Endothelial cell of umbilical vein (primary cell): ENCODE results near the gene HOXB5. TPM values are rescaled to one million over a fixed set of nuclear protein-coding genes. Genes with fewer than 3 reads are reported as not detected.

ENCODE experiments used
- BruUV-seq: library from RNA; stranded (reverse); fragments of 400-500 nt; replicated peaks from 2 replicates; lab custom pipeline; 2021; lab: Mats Ljungman, UMichigan
- CTCF ChIA-PET: fragments of 300-600, 350-600 bp; sonication (Branson Sonifier 250); formaldehyde crosslinking; loops from one replicate; lab custom pipeline; 2021; ENCODE audit warnings: antibody characterized with exemption, inconsistent platforms; lab: Charles Lee
- POLR2A ChIA-PET: fragments of 300-600, 350-600 bp; sonication (Branson Sonifier 250); formaldehyde crosslinking; loops from one replicate; lab custom pipeline; 2021; ENCODE audit warnings: antibody characterized with exemption, inconsistent platforms; lab: Charles Lee
- DNase-seq: peaks from one replicate; pipeline ENCODE4 v3.0.0-alpha.2; 2011; ENCODE audit warnings: low read depth, low spot score
- FAIRE-seq: peaks from 2 replicates; lab custom pipeline; 2011; peaks lifted over from hg19 to GRCh38; lab: Jason Lieb, UNC
- H2AFZ ChIP-seq: 2 replicates; pipeline ENCODE4 v1.6.0; 2012; ENCODE audit warnings: low read depth, low read length, control low read depth, inconsistent platforms
- H3K27ac ChIP-seq: 2 replicates; pipeline ENCODE4 v1.5.1; 2011; ENCODE audit warnings: low read depth, mild to moderate bottlenecking, control low read depth, low read length, moderate library complexity; ENCODE audit not compliant: insufficient read depth
- H3K27me3 ChIP-seq, 2 experiments: 2 replicates each; pipeline versions ENCODE4 v1.6.0 to v1.6.1; 2011; ENCODE audit warnings: low read length in 2 of 2, mixed read lengths in 1 of 2; ENCODE audit not compliant: control insufficient read depth in 2 of 2, insufficient read depth in 2 of 2
- H3K36me3 ChIP-seq, 2 experiments: 2 replicates in 1 of 2; 3 replicates in 1 of 2; pipeline ENCODE4 v1.5.1; 2011; ENCODE audit warnings: low read length in 2 of 2, mild to moderate bottlenecking in 1 of 2, moderate library complexity in 1 of 2; ENCODE audit not compliant: control insufficient read depth in 2 of 2, insufficient read depth in 2 of 2; ENCODE audit errors: extremely low read depth in 1 of 2
- H3K4me1 ChIP-seq: 3 replicates; pipeline ENCODE4 v1.5.1; 2011; ENCODE audit warnings: mild to moderate bottlenecking, low read length; ENCODE audit not compliant: control insufficient read depth, insufficient read depth; ENCODE audit errors: extremely low read depth
- H3K4me2 ChIP-seq: 2 replicates; pipeline ENCODE4 v1.6.1; 2011; ENCODE audit warnings: low read length, control low read depth, mixed read lengths; ENCODE audit not compliant: insufficient read depth
- H3K4me3 ChIP-seq, 3 experiments: fragments of 200-600 bp in 1 of 3; sonication (generic), shearing (Covaris generic) in 1 of 3; replicated peaks in 1 of 3; 2 replicates each; pipeline ENCODE4 v1.5.1; 2011 to 2016; ENCODE audit warnings: control low read depth in 3 of 3, low read length in 3 of 3, mild to moderate bottlenecking in 2 of 3, inconsistent platforms in 1 of 3, low read depth in 1 of 3, moderate library complexity in 1 of 3; ENCODE audit not compliant: insufficient read depth in 1 of 3
- H3K79me2 ChIP-seq: 2 replicates; pipeline ENCODE4 v1.6.0; 2012; ENCODE audit warnings: low read length, inconsistent platforms; ENCODE audit not compliant: control insufficient read depth, insufficient read depth
- H3K9ac ChIP-seq: replicated peaks from 2 replicates; pipeline ENCODE3; 2011; ENCODE audit warnings: low read length, control low read depth; ENCODE audit not compliant: insufficient read depth; ENCODE audit errors: extremely low read depth
- H3K9me1 ChIP-seq: replicated peaks from 3 replicates; pipeline ENCODE4 v1.6.0; 2011; ENCODE audit warnings: mild to moderate bottlenecking, low read length; ENCODE audit not compliant: control insufficient read depth, insufficient read depth; ENCODE audit errors: extremely low read depth
- H3K9me3 ChIP-seq: replicated peaks from 2 replicates; pipeline ENCODE4 v1.5.1; 2012; ENCODE audit warnings: low read length, inconsistent platforms; ENCODE audit not compliant: control insufficient read depth, insufficient read depth
- H4K20me1 ChIP-seq: replicated peaks from 2 replicates; pipeline ENCODE3; 2011; ENCODE audit warnings: mild to moderate bottlenecking, low read length; ENCODE audit not compliant: control insufficient read depth, insufficient read depth; ENCODE audit errors: extremely low read depth
- CTCF ChIP-seq, 2 donors: IDR thresholded peaks; 1 replicate in 1 of 2; 2 replicates in 1 of 2; pipeline ENCODE4 v1.5.1; 2011; ENCODE audit warnings: low read length in 2 of 2, mild to moderate bottlenecking in 2 of 2, moderate library complexity in 2 of 2, control low read depth in 1 of 2, inconsistent platforms in 1 of 2, low read depth in 1 of 2; ENCODE audit not compliant: insufficient read depth in 1 of 2; ENCODE audit errors: extremely low read depth in 1 of 2
- EZH2 ChIP-seq: IDR thresholded peaks from 2 replicates; pipeline ENCODE4 v1.6.1; 2012; ENCODE audit warnings: borderline replicate concordance, low read depth, mild to moderate bottlenecking, moderate library complexity, low read length, inconsistent platforms; ENCODE audit not compliant: severe bottlenecking
- FOS ChIP-seq: IDR thresholded peaks from 2 replicates; pipeline ENCODE4 v1.6.1; 2011; ENCODE audit warnings: mild to moderate bottlenecking, low read length, moderate library complexity, borderline replicate concordance; ENCODE audit not compliant: insufficient read depth
- GATA2 ChIP-seq: IDR thresholded peaks from 2 replicates; pipeline ENCODE4 v1.7.0; 2011; ENCODE audit warnings: low read depth, mild to moderate bottlenecking, moderate library complexity, mixed read lengths, low read length; ENCODE audit not compliant: insufficient read length, insufficient read depth
- JUN ChIP-seq: IDR thresholded peaks from 2 replicates; pipeline ENCODE4 v1.6.1; 2011; ENCODE audit warnings: borderline replicate concordance, low read depth; ENCODE audit not compliant: insufficient read length, insufficient read depth
- MAX ChIP-seq: IDR thresholded peaks from 2 replicates; pipeline ENCODE4 v1.6.1; 2011; ENCODE audit not compliant: insufficient read depth, insufficient read length
- MYC ChIP-seq: IDR thresholded peaks from one replicate; pipeline ENCODE4 v1.6.1; 2011; ENCODE audit warnings: mild to moderate bottlenecking, low read depth, low read length
- POLR2A ChIP-seq: IDR thresholded peaks from 2 replicates; pipeline ENCODE4 v1.6.1; 2012; ENCODE audit warnings: low read depth, mild to moderate bottlenecking, control low read depth, low read length
- POLR2AphosphoS5 ChIP-seq: IDR thresholded peaks from 2 replicates; pipeline ENCODE4 v1.6.1; 2012; ENCODE audit warnings: low read depth, mild to moderate bottlenecking, control low read depth, low read length, moderate library complexity; ENCODE audit not compliant: insufficient read depth
- dilution Hi-C: fragments of 300-500 bp; cut with MboI; formaldehyde crosslinking; loops from one replicate; pipeline ENCODE4 v1.15.0; 2019; ENCODE audit warnings: low sequenced_read_pairs; ENCODE audit not compliant: extremely low pct_ligation_motif_present
- intact Hi-C: fragments of 100-400 bp; cut with micrococcal nuclease; formaldehyde crosslinking; loops from one replicate; pipeline ENCODE4 v1.10.0; 2022
- polyA plus RNA-seq, 4 experiments: library from polyadenylated mRNA; depleted of rRNA in 3 of 4; stranded (reverse) in 3 of 4; unstranded in 1 of 4; fragments of >200 nt; gene quantifications; 2 replicates each; pipeline versions ENCODE4 v1.2.1 to v1.2.3, GENCODE V29; 2011 to 2012; ENCODE audit warnings: missing spikeins in 1 of 4
- total RNA-seq: library from RNA; stranded (reverse); gene quantifications from 2 replicates; pipeline ENCODE4 v1.2.3, GENCODE V29; 2021

The HOXB5 gene
- total and polyA plus RNA-seq, 2 donors (not counting 3 experiments of a cell fraction or from before 2014, with no cell fraction given) = 2.0 to 8.5 TPM

GRCh38 chr17:48588528-48588927, 5.1 kb downstream of the HOXB5 start:
- H4K20me1 ChIP-seq = no peaks in the 10 kb centered on the region
- no peak overlapping the region for H3K27ac ChIP-seq
- BruUV-seq = no TSS peak
- no peak for TF ChIP-seq MYC
- TF ChIP-seq POLR2A = no peak
- no peak for TF ChIP-seq EZH2
- TF ChIP-seq MAX = no peak
- H3K4me3 ChIP-seq = no peak overlapping the region
- no peaks in the 10 kb centered on the region for H3K9me3 ChIP-seq
- CTCF ChIA-PET = interaction anchor here (1.1 to 2.3 kb wide), 11 partner anchors 9 to 373 kb away, joined by 3 to 22 read pairs (median 4); no protein-coding TSS in a partner anchor
- H3K4me1 ChIP-seq = peaks cover 41% of the 10 kb centered on the region
- peaks cover 0 to 8% of the 10 kb centered on the region in 2 experiments for H3K36me3 ChIP-seq
- H3K4me2 ChIP-seq = no peak overlapping the region
- DNase-seq = no peak
- POLR2A ChIA-PET = no interaction called here
- H3K27me3 ChIP-seq = no peaks in the 10 kb centered on the region
- H3K9ac ChIP-seq = no peak overlapping the region
- intact Hi-C loops = no loop called here
- peaks cover 37% of the 10 kb centered on the region for H3K79me2 ChIP-seq
- dilution Hi-C loops = no loop called here
- FAIRE-seq = peak; percentile 55
- H2AFZ ChIP-seq = no peak overlapping the region
- no peaks in the 10 kb centered on the region for H3K9me1 ChIP-seq

- dilution Hi-C loops = no loop called here
Observed at GRCh38 chr17:48588074-48588415, 5.5 kb downstream of the HOXB5 start.

More at GRCh38 chr17:48588074-48588415, 5.5 kb downstream of the HOXB5 start:
- H3K36me3 ChIP-seq = peaks cover 0 to 8% of the 10 kb centered on the region in 2 experiments
- peak overlapping the region; percentile 22 for H3K27ac ChIP-seq
- no peaks in the 10 kb centered on the region for H4K20me1 ChIP-seq
- TF ChIP-seq MAX = no peak
- no peak for TF ChIP-seq CTCF (IDR thresholded peaks at IDR 0.05; ENCODE audit: extremely low read depth in 1 of 2, insufficient read depth in 1 of 2, low read depth in 1 of 2, low read length in 2 of 2)
- no peak for TF ChIP-seq JUN
- TF ChIP-seq EZH2 = no peak
- TF ChIP-seq POLR2AphosphoS5 = no peak
- no peak for TF ChIP-seq MYC
- TF ChIP-seq GATA2 = no peak
- TF ChIP-seq FOS = no peak
- TF ChIP-seq POLR2A = no peak
- peaks cover 39% of the 10 kb centered on the region for H3K79me2 ChIP-seq
- H3K4me1 ChIP-seq = peaks cover 42% of the 10 kb centered on the region
- CTCF ChIA-PET = interaction anchor here (0.9 to 2.3 kb wide), 17 partner anchors 10 to 373 kb away, joined by 3 to 22 read pairs (median 4); partner anchors contain the start of gene HOXB8
- no TSS peak for BruUV-seq
- FAIRE-seq = no peak
- no peaks in the 10 kb centered on the region for H3K9me1 ChIP-seq
- intact Hi-C loops = no loop called here
- H3K27me3 ChIP-seq = no peaks in the 10 kb centered on the region
- no peaks in the 10 kb centered on the region for H3K9me3 ChIP-seq
- no peak overlapping the region for H2AFZ ChIP-seq
- POLR2A ChIA-PET = no interaction called here
- no peak for DNase-seq
- no peak overlapping the region for H3K9ac ChIP-seq
- H3K4me3 ChIP-seq = no peak overlapping the region
- H3K4me2 ChIP-seq = no peak overlapping the region
